Stimulated activated naive CD8-positive, alpha-beta T cell treated with anti-CD3 and anti-CD28 coated beads, Interleukin-15, amount 100 ng/mL, for 72 hours (primary cell): ENCODE results near the gene CD79A.

Experiments used
- ATAC-seq: fragments of 150-1000 bp; cut with Tn5 transposase; 2 replicates; pipeline ENCODE4 v1.10.0; 2021; ENCODE audit warnings: mild to moderate bottlenecking, moderate library complexity
- DNase-seq, 2 donors: peaks; one replicate each; pipeline ENCODE4 v3.0.0; 2021 to 2022
- H3K27ac Mint-ChIP-seq, 2 donors: one replicate each; pipeline ENCODE4 v1.8.0; 2022; ENCODE audit warnings: mild to moderate bottlenecking in 2 of 2, mixed read lengths in 2 of 2, moderate library complexity in 2 of 2
- H3K27me3 Mint-ChIP-seq: one replicate; pipeline ENCODE4 v1.8.0; 2022; ENCODE audit warnings: mixed read lengths
- H3K4me1 Mint-ChIP-seq: one replicate; pipeline ENCODE4 v1.8.0; 2022; ENCODE audit warnings: mild to moderate bottlenecking, mixed read lengths
- H3K4me3 Mint-ChIP-seq, 2 donors: one replicate each; pipeline ENCODE4 v1.8.0; 2022; ENCODE audit warnings: mild to moderate bottlenecking in 2 of 2, mixed read lengths in 2 of 2, moderate library complexity in 1 of 2
- H3K9me3 Mint-ChIP-seq, 2 donors: one replicate each; pipeline ENCODE4 v1.8.0; 2022; ENCODE audit warnings: mixed read lengths in 2 of 2

The CD79A gene

DNA sequence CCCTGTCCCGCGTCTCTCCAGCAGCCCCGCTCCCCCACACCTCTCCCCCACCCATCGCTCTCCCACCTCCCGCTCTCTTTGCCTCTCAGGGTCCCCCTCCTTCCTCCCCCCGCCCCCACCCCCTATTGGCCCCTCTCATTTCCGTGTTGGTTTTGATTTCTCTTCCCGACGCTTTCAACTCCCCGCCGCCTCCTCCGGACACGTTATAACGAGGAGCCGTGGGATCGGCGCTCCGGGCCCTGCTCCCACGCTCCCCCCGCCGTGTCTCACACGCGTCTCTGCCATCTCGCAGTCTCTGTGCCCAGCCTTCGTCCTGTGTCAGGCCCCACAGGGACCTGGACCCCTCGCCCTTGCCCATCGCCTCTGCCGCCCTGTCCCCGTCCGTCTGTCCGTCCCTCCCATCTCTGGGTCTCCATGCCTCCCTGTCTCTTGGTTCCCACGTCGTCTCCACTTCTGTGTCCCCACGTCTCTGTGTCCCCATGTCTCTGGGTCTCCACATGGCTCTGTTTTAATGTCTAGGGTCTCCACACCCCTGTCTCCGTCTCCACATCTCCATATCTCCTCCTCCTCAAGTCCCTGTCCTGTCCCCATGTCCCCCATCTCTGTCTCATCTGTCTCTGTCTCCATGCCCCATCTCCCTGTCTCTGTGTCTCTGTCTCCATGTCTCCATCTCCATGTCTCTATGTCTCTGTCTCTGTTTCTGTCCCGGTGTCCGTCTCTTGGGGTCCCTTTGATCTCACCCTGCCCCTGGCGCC is 38.1 kb downstream of the CD79A start:
- no peaks in the 10 kb centered on the region for H3K9me3 Mint-ChIP-seq
- no peaks in the 10 kb centered on the region for H3K27me3 Mint-ChIP-seq
- ATAC-seq (no peak), DNase-seq (no peak)
- no peak overlapping the region for H3K27ac Mint-ChIP-seq
- no peak overlapping the region for H3K4me3 Mint-ChIP-seq
- peaks cover 40% of the 10 kb centered on the region for H3K4me1 Mint-ChIP-seq

- Mint-ChIP-seq H3K9me3 (no peaks in the 10 kb centered on the region), H3K27me3 (no peaks in the 10 kb centered on the region), H3K4me3 (no peak overlapping the region), H3K27ac (no peak overlapping the region), H3K4me1 (peaks cover 34% of the 10 kb centered on the region)
- ATAC-seq (no peak), DNase-seq (no peak)
Observed at GRCh38 chr19:41915776-41916414, 38.8 kb downstream of the CD79A start.

DNA sequence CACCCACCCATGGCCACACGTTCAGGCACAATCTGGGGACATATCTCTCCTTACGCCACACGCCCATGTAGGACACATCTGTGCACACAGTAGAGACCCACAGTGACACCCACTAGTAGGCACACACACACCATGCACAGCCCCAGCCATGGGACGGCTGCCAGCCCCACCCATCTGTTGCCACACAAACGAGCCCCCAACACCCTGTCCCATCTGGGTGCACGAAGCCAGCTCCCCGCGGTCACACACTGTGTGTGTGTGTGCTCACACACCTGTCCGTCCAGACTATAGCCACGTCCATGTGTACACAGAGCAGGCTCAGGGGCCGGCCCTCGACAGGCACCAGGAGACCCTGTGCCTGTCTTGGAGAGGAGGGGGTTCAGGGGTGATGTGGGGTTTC is 40.6 kb downstream of the CD79A start:
- peaks cover 14% of the 10 kb centered on the region for H3K27me3 Mint-ChIP-seq
- ATAC-seq = peak; percentile 8
- peaks cover 32% of the 10 kb centered on the region for H3K4me1 Mint-ChIP-seq
- DNase-seq = no peak
- no peaks in the 10 kb centered on the region for H3K9me3 Mint-ChIP-seq
- no peak overlapping the region for H3K27ac Mint-ChIP-seq
- no peak overlapping the region for H3K4me3 Mint-ChIP-seq

DNA sequence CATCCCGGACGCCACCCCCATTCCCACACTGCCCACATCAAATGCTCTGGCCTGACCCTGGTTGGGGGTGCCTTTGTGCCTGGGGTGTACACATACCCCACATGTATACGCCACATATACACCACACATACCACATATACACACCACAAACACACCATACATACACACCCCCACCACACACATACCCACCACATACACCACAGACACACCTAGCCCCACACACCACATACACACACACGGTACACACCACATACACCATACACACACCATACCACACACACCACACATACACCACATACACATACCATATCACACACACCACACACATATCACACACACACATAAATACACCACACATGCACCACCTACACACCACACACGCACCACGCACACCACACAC is 41.0 kb downstream of the CD79A start:
- Mint-ChIP-seq H3K4me1 (peaks cover 34% of the 10 kb centered on the region), H3K4me3 (no peak overlapping the region), H3K27ac (no peak overlapping the region), H3K27me3 (peaks cover 16% of the 10 kb centered on the region), H3K9me3 (no peaks in the 10 kb centered on the region)
- ATAC-seq (peak; percentile 5), DNase-seq (no peak)

- Mint-ChIP-seq H3K9me3 (no peaks in the 10 kb centered on the region), H3K4me1 (peaks cover 33% of the 10 kb centered on the region), H3K27me3 (peaks cover 21% of the 10 kb centered on the region), H3K4me3 (no peak overlapping the region), H3K27ac (no peak overlapping the region)
- ATAC-seq (no peak), DNase-seq (no peak)
Observed at GRCh38 chr19:41918653-41919244, 41.7 kb downstream of the CD79A start.

DNA sequence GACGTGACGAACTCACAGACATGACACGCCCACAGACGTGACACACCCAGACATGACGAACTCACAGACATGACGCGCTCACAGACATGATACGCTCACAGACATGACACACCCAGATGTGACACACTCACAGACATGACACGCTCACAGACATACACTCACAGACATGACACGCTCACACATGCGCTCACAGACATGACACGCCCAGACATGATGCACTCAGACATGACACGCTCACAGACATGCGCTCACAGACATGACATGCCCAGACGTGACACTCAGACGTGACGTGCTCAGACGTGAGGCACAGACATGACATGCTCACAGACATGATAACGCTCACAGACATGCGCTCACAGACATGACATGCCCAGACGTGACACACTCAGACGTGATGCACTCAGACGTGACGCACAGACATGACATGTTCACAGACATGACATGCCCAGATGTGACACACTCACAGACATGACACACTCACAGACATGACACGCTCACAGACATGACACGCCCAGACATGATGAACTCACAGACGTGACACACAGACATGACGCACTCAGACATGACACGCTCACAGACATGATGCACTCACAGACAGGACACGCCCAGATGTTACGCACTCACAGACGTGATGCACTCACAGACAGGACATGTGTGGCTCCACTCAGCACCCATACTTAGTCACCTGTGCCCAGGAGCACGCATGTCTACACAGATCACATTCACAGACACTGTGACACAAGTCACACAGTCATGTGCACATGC is 43.1 kb downstream of the CD79A start:
- H3K4me1 Mint-ChIP-seq = peaks cover 26% of the 10 kb centered on the region
- no peak overlapping the region for H3K27ac Mint-ChIP-seq
- no peak overlapping the region for H3K4me3 Mint-ChIP-seq
- H3K27me3 Mint-ChIP-seq = peaks cover 21% of the 10 kb centered on the region
- no peaks in the 10 kb centered on the region for H3K9me3 Mint-ChIP-seq
- ATAC-seq (no peak), DNase-seq (no peak)

GRCh38 chr19:41920882-41921576 is 44.0 kb downstream of the CD79A start:
- DNase-seq = no peak
- peaks cover 21% of the 10 kb centered on the region for H3K27me3 Mint-ChIP-seq
- peaks cover 26% of the 10 kb centered on the region for H3K4me1 Mint-ChIP-seq
- peak; percentile 12 for ATAC-seq
- peak overlapping the region in 1 of 2 donors; percentile 83 for H3K27ac Mint-ChIP-seq
- H3K4me3 Mint-ChIP-seq = peak overlapping the region; percentile 6 to 32
- no peaks in the 10 kb centered on the region for H3K9me3 Mint-ChIP-seq

GRCh38 chr19:41921577-41922576 is 44.8 kb downstream of the CD79A start:
- DNase-seq = no peak
- Mint-ChIP-seq H3K27ac (peak overlapping the region; percentile 69 to 83), H3K4me1 (peaks cover 26% of the 10 kb centered on the region), H3K4me3 (peak overlapping the region; percentile 6 to 32), H3K27me3 (peaks cover 21% of the 10 kb centered on the region), H3K9me3 (no peaks in the 10 kb centered on the region)
- ATAC-seq = no peak

DNA sequence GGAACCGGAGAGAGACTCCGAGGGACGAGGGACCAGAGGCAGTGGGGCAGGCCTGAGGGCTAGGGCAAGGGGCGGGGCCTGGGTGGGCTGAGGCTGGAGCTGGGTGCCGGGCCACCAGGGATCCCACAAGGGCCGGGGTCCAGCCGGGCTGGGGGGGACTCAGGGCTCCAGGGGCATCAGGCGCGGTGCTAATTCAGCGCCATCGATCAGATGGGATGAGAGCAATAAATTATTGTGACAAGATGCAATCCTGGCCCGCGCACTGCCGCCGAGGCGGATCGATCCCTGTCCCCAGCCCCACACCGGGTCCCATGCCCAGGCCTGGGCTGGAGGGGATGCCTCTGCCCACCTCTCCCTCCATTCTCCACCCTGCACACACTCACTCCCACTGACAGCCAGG is 45.5 kb downstream of the CD79A start:
- Mint-ChIP-seq H3K27me3 (peaks cover 21% of the 10 kb centered on the region), H3K9me3 (no peaks in the 10 kb centered on the region), H3K4me1 (peaks cover 26% of the 10 kb centered on the region), H3K4me3 (no peak overlapping the region), H3K27ac (peak overlapping the region in 1 of 2 donors; percentile 18)
- ATAC-seq (no peak), DNase-seq (no peak)

- Mint-ChIP-seq H3K4me1 (peaks cover 26% of the 10 kb centered on the region), H3K27ac (peak overlapping the region; percentile 5 to 42), H3K27me3 (peaks cover 21% of the 10 kb centered on the region), H3K4me3 (peak overlapping the region in 1 of 2 donors; percentile 36), H3K9me3 (no peaks in the 10 kb centered on the region)
- no peak for DNase-seq
- ATAC-seq = no peak
Observed at GRCh38 chr19:41923045-41923788, 46.1 kb downstream of the CD79A start.

- ATAC-seq = no peak
- Mint-ChIP-seq H3K9me3 (no peaks in the 10 kb centered on the region), H3K4me3 (no peak overlapping the region), H3K27ac (no peak overlapping the region), H3K4me1 (peaks cover 33% of the 10 kb centered on the region), H3K27me3 (peaks cover 21% of the 10 kb centered on the region)
- DNase-seq = no peak
Observed at GRCh38 chr19:41924151-41925145, 47.4 kb downstream of the CD79A start.

DNA sequence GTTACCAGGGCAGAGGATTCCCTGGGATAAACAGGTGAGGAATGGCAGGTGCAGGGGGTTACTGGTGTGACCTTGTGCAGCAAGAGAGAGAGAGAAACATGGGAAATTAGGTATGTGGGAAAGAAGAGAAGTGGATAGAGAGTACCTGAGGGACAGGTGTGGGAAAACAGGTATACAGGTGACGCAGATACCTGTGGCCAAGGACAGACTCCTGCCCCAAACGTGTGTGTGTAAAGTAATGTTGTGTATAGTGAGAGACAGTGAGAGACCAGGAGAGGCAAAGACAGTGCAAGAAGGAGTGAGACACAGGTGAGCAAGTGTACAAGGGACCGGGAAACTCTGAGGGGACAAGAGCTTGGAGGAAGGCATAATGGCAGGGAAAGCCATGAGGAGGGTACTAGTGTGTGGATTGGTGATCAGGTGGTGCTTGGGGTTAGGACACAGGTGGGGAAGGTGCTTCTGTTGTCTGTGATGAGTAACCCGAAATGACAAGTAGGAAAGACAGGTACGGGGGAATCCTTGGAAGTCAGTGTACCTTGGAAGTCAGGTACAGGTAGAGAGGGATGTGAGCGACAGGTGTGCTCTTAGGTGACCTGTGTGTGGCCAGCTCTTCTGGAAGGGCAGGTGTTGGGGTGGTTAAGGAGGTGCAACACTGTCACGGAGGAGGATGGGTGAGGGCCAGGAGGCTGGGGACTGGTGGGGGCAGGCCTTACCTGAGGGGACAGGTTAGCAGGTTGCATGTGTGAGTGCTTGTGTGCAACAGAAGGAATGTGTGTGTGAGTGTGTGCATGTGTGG is 48.3 kb downstream of the CD79A start:
- Mint-ChIP-seq H3K27ac (no peak overlapping the region), H3K9me3 (no peaks in the 10 kb centered on the region), H3K4me3 (no peak overlapping the region), H3K4me1 (peaks cover 43% of the 10 kb centered on the region), H3K27me3 (peaks cover 21% of the 10 kb centered on the region)
- ATAC-seq (no peak), DNase-seq (no peak)
